HepG2 (cell line): ENCODE results near the gene RBM19. TPM values are rescaled to one million over a fixed set of nuclear protein-coding genes. Genes with fewer than 3 reads are reported as not detected.

Source experiments
- GATA4 ChIP-seq: sonication (generic); IDR thresholded peaks from 2 replicates; pipeline ENCODE4 v1.6.1; 2016; ENCODE audit warnings: antibody characterized with exemption, low read depth, borderline replicate concordance
- GFI1 ChIP-seq: sonication (generic); formaldehyde crosslinking; IDR thresholded peaks from 2 replicates; pipeline ENCODE4 v1.5.0; 2020; ENCODE audit warnings: missing genetic modification reagents, mild to moderate bottlenecking, borderline replicate concordance
- MAFK ChIP-seq, 2 experiments: IDR thresholded peaks in 1 of 2; conservative IDR thresholded peaks in 1 of 2; 2 replicates each; pipeline ENCODE4 v1.6.1; 2011; ENCODE audit warnings: improper control_type of control experiment in 2 of 2, low read length in 2 of 2
- MATR3 ChIP-seq: sonication (generic); formaldehyde crosslinking; IDR thresholded peaks from 2 replicates; pipeline ENCODE4 v1.4.0; 2020; ENCODE audit warnings: missing genetic modification reagents
- SPEN ChIP-seq: sonication (generic); formaldehyde crosslinking; IDR thresholded peaks from 2 replicates; pipeline ENCODE4 v1.5.1; 2020; ENCODE audit warnings: low read depth, mild to moderate bottlenecking, missing genetic modification reagents
- SRSF4 ChIP-seq: fragments of 200-400 bp; formaldehyde crosslinking; IDR thresholded peaks from one replicate; pipeline ENCODE4 v1.6.1; 2018; ENCODE audit warnings: mild to moderate bottlenecking, low read depth, low read length, moderate library complexity; ENCODE audit not compliant: poor library complexity, severe bottlenecking
- STAG1 ChIP-seq: sonication (generic); formaldehyde crosslinking; IDR thresholded peaks from 2 replicates; pipeline ENCODE4 v1.4.0; 2020; ENCODE audit warnings: missing genetic modification reagents
- ZBTB2 ChIP-seq: sonication (generic); formaldehyde crosslinking; IDR thresholded peaks from 2 replicates; pipeline ENCODE4 v1.8.0; 2022; ENCODE audit warnings: low read depth, missing genetic modification reagents
- ZNF329 ChIP-seq: sonication (generic); formaldehyde crosslinking; IDR thresholded peaks from 2 replicates; pipeline ENCODE4 v1.9.0; 2021; ENCODE audit warnings: low read depth, mild to moderate bottlenecking, missing genetic modification reagents
- ZNF564 ChIP-seq: sonication (generic); formaldehyde crosslinking; IDR thresholded peaks from 2 replicates; pipeline ENCODE4 v1.8.1; 2023; ENCODE audit warnings: mild to moderate bottlenecking, missing genetic modification reagents
- ZNF670 ChIP-seq: sonication (generic); formaldehyde crosslinking; IDR thresholded peaks from 2 replicates; pipeline ENCODE4 v1.8.0; 2022; ENCODE audit warnings: mild to moderate bottlenecking, missing genetic modification reagents, borderline replicate concordance
- ZNF773 ChIP-seq: sonication (generic); formaldehyde crosslinking; IDR thresholded peaks from 2 replicates; pipeline ENCODE4 v1.4.0; 2020; ENCODE audit warnings: missing genetic modification reagents, borderline replicate concordance
- ZNF775 ChIP-seq: sonication (generic); formaldehyde crosslinking; IDR thresholded peaks from 2 replicates; pipeline ENCODE4 v1.4.0; 2020; ENCODE audit warnings: missing genetic modification reagents, mild to moderate bottlenecking, moderate library complexity, borderline replicate concordance
- ZNF781 ChIP-seq: sonication (generic); formaldehyde crosslinking; IDR thresholded peaks from 2 replicates; pipeline ENCODE4 v1.5.1; 2020; ENCODE audit warnings: borderline replicate concordance, mild to moderate bottlenecking, missing genetic modification reagents; ENCODE audit errors: not compliant biosample characterization
- polyA plus RNA-seq, 8 experiments: library from polyadenylated mRNA; depleted of rRNA in 3 of 8; stranded (reverse) in 7 of 8; unstranded in 1 of 8; fragments of >200 nt; fragmentation: Illumina TruSeq in 4 of 8; extraction: Trizol in 4 of 8; gene quantifications; 2 replicates each; pipeline versions ENCODE4 v1.2.1 to v1.2.3, GENCODE V29; 2011 to 2016; ENCODE audit warnings: low read depth in 4 of 8, missing spikeins in 1 of 8, mixed read lengths in 1 of 8; ENCODE audit not compliant: insufficient read depth in 1 of 8
- total RNA-seq, 5 experiments: library from RNA; depleted of rRNA; stranded (reverse); fragments of >200 nt; fragmentation: Illumina TruSeq; extraction: Trizol; gene quantifications; 2 replicates each; pipeline ENCODE4 v1.2.3, GENCODE V29; 2016; ENCODE audit warnings: low read depth in 1 of 5
- TF ChIP-seq, protein P1 (sequence below): sonication (generic); formaldehyde crosslinking; IDR thresholded peaks from 2 replicates; pipeline ENCODE4 v1.4.0; 2020; ENCODE audit warnings: mild to moderate bottlenecking, low read depth, missing genetic modification reagents
- TF ChIP-seq, protein P2 (sequence below): sonication (generic); formaldehyde crosslinking; IDR thresholded peaks from 2 replicates; pipeline ENCODE4 v1.4.0; 2020; ENCODE audit warnings: missing genetic modification reagents, borderline replicate concordance
- TF ChIP-seq, protein P3 (sequence below): sonication (generic); formaldehyde crosslinking; IDR thresholded peaks from 2 replicates; pipeline ENCODE4 v1.5.1; 2020; ENCODE audit warnings: mild to moderate bottlenecking, moderate library complexity, missing genetic modification reagents

The RBM19 gene
- total and polyA plus RNA-seq, 2 of the 13 experiments (the other 11 are each of a cell fraction or from before 2014, with no cell fraction given) = 19.3 to 32.2 TPM

DNA sequence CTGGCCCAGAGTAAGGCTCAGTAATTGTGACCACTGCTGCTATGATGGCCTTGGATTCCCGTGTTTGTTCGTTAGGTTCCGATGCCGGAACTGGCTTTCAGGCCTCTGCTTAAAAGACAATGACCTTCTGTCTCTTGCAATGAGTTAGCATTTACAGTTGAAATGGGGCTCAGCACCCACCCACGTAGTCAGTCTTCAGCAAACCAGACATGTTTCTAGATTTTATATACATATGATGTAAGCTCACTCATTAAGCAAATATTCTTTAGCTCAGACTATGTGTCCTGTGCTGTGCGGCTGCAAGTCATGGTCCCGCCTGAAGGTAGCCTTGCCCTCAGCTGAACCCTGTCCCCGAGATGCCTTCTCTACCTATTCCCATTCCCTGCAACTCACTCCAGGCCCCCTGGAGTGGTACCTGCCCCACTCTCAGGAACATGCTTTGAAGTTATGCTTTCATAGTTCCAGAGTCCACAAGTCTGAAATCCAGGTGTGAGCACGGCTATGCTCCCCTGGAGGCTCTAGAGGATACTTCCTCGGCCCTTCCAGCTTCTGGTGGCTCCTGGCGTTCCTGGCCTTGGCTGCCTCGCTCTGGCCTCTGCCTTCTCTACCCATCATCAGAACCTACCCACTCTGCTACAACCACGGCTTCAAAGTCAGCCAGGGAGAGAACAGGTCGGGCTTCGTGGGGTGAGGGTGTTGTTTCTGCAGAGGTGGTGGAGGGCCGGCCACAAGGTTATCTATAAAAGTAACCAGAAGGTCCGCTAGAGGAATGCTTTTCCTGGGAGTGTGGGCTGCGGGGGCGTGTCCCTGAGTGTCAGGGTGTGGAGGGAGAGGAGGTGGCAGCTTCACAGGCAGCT lies 157.8 kb downstream of the RBM19 start (continued):
- no peak for TF ChIP-seq SRSF4
- no peak for TF ChIP-seq GATA4
- TF ChIP-seq ZNF781 (CRISPR knock-in tag) = no peak
- TF ChIP-seq, protein P1, sequence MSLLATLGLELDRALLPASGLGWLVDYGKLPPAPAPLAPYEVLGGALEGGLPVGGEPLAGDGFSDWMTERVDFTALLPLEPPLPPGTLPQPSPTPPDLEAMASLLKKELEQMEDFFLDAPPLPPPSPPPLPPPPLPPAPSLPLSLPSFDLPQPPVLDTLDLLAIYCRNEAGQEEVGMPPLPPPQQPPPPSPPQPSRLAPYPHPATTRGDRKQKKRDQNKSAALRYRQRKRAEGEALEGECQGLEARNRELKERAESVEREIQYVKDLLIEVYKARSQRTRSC = no peak
- no peak for TF ChIP-seq ZBTB2 (CRISPR knock-in tag)
- TF ChIP-seq ZNF773 (CRISPR knock-in tag) = no peak
- 0 out of 2 replicates have a peak, but pooled peaks have one; percentile 35 for TF ChIP-seq GFI1 (CRISPR knock-in tag)
- peak; percentile 44; the same call in 1 of the 2 replicates for TF ChIP-seq SPEN
- no peak for TF ChIP-seq STAG1 (CRISPR knock-in tag)
- TF ChIP-seq, protein P2, sequence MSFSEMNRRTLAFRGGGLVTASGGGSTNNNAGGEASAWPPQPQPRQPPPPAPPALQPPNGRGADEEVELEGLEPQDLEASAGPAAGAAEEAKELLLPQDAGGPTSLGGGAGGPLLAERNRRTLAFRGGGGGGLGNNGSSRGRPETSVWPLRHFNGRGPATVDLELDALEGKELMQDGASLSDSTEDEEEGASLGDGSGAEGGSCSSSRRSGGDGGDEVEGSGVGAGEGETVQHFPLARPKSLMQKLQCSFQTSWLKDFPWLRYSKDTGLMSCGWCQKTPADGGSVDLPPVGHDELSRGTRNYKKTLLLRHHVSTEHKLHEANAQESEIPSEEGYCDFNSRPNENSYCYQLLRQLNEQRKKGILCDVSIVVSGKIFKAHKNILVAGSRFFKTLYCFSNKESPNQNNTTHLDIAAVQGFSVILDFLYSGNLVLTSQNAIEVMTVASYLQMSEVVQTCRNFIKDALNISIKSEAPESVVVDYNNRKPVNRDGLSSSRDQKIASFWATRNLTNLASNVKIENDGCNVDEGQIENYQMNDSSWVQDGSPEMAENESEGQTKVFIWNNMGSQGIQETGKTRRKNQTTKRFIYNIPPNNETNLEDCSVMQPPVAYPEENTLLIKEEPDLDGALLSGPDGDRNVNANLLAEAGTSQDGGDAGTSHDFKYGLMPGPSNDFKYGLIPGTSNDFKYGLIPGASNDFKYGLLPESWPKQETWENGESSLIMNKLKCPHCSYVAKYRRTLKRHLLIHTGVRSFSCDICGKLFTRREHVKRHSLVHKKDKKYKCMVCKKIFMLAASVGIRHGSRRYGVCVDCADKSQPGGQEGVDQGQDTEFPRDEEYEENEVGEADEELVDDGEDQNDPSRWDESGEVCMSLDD = no peak
- TF ChIP-seq, protein P3, sequence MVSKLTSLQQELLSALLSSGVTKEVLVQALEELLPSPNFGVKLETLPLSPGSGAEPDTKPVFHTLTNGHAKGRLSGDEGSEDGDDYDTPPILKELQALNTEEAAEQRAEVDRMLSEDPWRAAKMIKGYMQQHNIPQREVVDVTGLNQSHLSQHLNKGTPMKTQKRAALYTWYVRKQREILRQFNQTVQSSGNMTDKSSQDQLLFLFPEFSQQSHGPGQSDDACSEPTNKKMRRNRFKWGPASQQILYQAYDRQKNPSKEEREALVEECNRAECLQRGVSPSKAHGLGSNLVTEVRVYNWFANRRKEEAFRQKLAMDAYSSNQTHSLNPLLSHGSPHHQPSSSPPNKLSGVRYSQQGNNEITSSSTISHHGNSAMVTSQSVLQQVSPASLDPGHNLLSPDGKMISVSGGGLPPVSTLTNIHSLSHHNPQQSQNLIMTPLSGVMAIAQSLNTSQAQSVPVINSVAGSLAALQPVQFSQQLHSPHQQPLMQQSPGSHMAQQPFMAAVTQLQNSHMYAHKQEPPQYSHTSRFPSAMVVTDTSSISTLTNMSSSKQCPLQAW = peak; percentile 30
- 0 out of 2 replicates have a peak, but pooled peaks have one; percentile 59 for TF ChIP-seq ZNF564 (CRISPR knock-in tag)
- TF ChIP-seq ZNF775 (CRISPR knock-in tag) = no peak
- no peak for TF ChIP-seq ZNF329
- peak in 1 of 2 experiments; percentile 28; a peak in 3 of 4 replicates for TF ChIP-seq MAFK (conservative IDR thresholded peaks at IDR 0.05 in 1 of 2, IDR thresholded peaks at IDR 0.05 in 1 of 2; ENCODE audit: low read length in 2 of 2)
- TF ChIP-seq MATR3 (CRISPR knock-in tag) = no peak
- no peak for TF ChIP-seq ZNF670
